Peyer's patch (tissue), 4 donors: ENCODE measurements around the gene PHRF1.
A peak's percentile ranks its signal among the peaks of the same experiment; 100 is the strongest.

Experiments
- CTCF ChIP-seq, 6 experiments: fragments of 450-650 bp in 4 of 6; fragments of 200-600 bp in 2 of 6; sonication (generic) in 1 of 6; IDR thresholded peaks; one replicate each; pipeline ENCODE4 v1.5.1; 2017 to 2019; ENCODE audit warnings: antibody characterized with exemption in 6 of 6, mild to moderate bottlenecking in 3 of 6, moderate library complexity in 1 of 6
- POLR2A ChIP-seq, 2 donors: fragments of 450-650 bp; IDR thresholded peaks; one replicate each; pipeline ENCODE4 v1.5.1; 2017; ENCODE audit warnings: antibody characterized with exemption in 2 of 2, mild to moderate bottlenecking in 2 of 2, moderate library complexity in 2 of 2

GRCh38 chr11:568306-569157, 7.7 kb upstream of the PHRF1 start:
- TF ChIP-seq CTCF (IDR thresholded peaks at IDR 0.05) = peak in 1 of 6 experiments; percentile 9
- TF ChIP-seq POLR2A (IDR thresholded peaks at IDR 0.05) = peak; percentile 49 to 69
